Fibroblast of skin of right biceps (primary cell): ENCODE data around the gene SLC9A3.

ENCODE experiments used
- DNase-seq: peaks from one replicate; pipeline ENCODE4 v3.0.0-alpha.2; 2013

The SLC9A3 gene

DNA sequence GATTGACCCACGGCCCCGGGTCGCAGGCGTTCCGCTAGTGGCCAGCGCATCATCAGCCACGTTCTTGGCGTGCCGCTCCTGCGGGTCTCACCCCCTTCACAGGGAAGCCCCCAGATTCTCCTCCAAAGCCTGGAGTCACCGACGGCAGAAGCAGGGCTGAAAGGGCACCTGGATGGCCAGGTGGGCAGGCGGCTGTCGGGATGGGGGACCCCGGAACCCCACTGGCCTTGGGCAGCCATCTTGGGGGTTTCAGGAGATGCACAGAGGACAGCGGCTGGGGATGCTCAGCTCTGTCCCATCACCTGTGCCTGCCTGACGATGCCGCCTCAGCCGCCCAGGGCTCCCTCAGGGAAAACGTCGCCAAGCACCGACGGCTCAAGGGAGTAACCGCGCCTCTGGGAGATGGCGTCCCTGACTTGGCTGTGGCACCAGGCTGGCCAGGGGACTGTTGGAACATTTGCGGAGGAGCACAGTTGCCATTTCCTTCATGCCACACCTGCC, 14.1 kb upstream of the SLC9A3 start:
- no peak for DNase-seq

DNA sequence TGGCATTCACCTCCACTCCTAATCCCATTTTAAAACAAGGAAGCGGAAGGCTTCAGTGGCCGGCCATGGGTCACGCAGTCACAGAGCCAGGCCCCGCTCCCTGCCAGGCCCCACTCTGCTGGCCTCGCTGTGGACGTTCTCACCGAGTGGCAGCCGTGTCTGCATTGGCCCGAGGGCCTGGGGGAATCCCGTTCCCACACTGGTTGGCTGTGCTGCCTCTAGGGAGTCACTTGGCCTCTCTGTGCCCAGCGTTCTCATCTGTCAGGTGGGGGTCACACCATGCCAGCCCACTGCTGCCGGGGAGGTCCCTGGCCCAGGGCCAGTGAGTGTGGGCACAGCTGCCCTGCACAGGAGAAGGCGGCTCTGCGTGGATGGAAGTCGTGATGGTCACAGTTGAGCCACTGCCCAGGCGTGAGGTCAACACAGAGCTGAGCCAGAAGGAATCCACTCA, 13.4 kb upstream of the SLC9A3 start:
- no peak for DNase-seq

DNA sequence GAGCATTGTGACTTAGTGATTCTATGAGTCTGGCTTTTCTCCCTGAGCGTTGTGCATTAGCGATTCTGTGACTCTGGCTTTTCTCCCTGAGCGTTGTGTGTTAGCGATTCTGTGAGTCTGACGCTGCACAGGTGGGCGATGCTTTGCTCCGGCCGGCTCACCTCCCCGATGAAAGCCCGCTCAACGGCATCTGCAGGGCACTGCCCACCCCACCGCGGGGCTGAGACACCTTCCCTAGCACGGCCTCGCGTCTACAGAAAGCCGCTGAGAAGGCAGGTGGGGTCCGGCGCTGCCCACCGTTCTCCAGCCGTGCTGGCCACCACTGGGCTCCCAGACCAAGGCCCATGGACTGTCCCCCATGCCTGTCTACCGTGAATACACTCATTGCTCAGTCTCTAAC, 12.8 kb upstream of the SLC9A3 start:
- DNase-seq = no peak

DNA sequence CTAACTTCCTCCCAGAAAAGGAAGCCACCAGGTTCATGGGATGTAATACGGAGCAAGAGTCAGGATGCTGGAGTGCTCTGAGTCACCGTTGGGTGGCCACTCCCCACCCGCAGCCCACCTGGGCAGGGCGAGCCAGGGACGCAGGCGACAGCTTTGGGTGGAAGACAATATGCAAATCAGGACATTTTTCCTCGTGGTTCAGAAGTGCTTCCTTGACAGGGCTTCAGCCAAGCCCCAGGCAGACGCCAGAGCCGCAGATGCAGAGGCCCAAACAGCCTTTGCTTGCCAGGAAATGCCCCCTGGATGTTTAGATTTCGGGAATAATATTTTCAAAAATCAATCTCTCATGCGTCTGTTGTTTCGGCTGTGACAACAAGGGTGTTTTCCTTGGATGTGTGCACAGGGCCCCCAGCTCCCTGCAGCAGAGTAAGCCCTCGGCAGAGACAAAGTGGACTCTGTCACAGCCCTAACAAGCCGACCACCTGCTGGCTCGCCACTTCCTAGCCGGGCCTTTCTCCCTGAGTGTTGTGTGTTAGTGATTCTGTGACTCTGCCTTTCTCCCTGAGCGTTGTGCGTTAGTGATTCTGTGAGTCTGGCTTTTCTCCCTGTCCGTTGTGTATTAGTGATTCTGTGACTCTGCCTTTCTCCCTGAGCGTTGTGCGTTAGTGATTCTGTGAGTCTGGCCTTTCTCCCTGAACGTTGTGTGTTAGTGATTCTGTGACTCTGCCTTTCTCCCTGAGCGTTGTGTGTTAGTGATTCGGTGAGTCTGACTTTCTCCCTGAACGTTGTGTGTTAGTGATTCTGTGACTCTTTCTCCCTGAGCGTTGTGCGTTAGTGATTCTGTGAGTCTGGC, 11.8 kb upstream of the SLC9A3 start:
- no peak for DNase-seq

DNA sequence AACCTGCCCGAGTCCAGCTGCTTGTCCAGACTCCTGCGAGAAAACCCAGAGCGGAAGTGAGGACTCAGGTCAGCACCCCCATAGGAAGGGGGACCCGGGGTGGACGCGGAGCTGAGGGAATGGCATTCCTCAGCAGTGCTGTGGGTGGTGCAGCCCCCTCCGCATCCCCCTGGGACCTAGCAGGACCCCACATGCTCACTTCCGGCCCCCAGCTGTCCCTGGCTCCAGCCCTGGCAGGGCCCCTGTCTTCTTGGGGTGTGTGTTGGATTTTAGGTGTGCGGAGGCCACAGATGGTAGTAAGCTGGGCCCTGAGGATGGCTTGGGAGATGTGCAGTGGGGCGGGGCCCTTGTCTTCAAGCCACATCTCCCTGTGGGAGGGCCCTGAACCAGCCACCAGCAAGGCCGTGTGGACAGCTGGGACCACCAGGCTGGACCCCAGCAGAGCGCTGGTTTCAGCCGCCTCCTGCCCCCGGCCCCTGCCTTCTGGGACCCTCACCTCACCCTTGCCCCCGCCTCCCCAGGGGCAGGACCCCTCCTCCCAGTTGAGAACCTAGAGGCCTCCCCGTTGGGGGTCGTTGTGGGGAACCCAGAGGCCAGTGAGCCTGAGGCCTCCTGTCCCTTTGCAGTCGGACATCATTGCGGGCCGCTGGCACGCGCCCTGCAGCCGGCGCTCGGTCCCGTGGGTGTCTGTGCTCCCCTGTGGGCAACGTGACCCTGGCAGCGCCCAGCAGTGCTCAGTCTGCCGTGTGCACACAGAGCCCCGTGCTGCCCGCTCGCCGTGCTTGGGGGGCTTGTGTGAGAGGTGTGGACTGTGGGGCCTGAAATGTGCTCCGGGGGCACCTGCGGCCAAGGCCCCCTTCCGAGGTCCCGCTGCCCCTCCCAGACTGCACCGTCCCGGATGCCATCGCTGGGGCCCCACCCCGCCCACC, 10.8 kb upstream of the SLC9A3 start:
- DNase-seq = no peak

DNA sequence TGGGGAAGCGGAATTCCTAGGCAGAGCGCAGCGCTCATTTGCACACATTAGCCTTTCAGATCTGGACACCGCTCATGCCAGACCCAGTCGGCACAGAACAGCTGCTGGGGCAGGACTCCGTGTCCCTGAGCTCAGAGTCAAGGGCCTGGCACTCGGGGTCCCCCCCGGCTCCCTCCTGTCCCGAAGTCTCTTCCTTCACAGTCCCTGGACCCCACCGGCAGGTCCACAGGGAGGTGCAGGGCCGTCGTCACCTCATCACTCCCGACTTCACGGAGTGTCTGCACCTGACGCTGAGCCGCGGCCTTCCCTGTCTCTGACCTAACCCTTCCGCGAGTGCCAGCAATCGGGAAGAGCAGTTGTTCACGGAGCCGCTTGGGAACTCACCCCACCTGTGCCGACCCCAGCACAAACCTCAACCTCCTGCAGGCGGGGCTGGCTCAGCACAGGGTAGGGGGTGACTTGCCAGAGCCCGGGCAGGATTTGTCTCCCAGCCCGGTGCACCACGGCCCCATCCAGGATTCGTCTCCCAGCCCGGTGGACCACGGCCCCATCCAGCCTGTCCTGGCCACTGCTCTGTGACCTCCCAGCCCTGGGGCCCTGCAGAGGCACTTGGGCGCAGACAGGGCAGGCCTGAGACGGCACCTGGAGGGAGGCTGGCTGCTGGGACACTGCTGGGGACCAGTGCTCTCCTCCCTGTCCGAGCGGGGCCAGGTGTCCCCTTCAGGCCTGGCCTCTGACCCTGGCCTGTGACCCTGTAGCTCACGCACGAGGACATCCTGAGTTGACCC, 9.9 kb upstream of the SLC9A3 start:
- no peak for DNase-seq

DNA sequence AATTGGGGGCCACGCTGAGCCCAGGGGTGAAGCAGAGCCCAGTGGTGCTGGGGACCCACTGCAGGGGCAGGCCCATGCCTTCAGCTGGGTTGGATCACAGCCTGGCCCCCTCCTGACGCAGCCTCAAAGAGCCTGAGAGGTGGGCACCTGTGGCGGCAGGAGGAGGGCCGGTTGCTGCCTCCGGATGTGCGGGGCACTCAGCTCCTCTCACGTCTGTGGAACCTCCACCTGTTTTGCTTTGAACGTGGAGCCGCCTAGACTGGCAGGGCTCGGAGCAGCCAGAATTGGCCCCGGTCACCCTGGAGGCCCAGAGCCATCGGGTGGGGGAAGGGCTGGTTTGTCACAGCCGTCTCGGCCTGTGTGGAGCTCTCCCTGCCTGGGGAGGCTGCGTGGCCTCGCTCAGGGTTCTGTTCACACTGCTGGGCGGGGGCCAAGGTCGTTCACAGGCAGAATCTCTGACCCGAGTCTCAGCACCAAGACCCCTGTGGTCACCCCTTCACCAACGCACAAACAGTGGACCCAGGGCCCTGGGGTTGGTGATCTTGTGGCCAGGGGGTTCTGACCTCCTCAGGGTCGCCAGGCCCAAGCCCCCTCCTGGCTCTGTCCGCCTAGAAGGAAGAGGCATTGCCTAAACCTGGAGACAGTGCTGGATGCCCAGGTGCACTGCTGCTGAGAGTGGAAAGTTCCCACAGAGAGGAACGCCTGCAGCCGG, 9.2 kb upstream of the SLC9A3 start:
- no peak for DNase-seq

DNA sequence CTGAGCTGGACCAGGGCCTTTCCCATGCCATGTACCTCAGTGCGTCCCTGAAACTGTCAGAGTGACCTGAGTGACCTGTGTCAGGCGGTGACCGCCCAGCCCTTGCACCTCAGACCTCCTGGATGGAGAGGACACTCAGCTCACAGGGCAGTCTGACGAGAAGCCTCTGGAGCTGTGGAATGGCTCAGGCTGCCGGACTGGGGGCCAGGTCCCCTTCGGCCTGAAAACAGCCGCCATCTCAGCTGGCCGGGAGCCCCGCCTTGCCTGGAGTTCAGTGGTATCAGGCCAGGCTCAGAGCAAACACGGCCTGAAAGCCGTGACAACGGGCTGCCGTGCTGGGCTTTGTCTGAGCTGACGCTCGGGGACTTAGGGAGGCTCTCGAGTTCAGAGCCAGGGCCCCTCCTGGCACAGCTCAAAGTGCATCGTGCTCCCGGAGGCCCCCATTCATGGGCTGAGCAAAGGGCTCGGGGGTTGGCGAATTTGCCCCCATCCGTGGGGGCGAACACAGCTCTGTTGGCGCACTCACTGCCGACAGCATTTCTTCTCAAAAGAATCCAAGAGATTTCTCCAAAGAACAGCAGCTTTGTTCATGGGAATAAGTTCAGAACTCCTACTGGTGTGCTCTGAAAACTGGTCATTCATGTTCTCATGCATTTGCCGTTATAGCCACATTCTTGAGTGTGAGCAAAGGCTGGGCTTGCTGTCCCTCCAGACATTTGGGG, 8.4 kb upstream of the SLC9A3 start:
- no peak for DNase-seq

DNA sequence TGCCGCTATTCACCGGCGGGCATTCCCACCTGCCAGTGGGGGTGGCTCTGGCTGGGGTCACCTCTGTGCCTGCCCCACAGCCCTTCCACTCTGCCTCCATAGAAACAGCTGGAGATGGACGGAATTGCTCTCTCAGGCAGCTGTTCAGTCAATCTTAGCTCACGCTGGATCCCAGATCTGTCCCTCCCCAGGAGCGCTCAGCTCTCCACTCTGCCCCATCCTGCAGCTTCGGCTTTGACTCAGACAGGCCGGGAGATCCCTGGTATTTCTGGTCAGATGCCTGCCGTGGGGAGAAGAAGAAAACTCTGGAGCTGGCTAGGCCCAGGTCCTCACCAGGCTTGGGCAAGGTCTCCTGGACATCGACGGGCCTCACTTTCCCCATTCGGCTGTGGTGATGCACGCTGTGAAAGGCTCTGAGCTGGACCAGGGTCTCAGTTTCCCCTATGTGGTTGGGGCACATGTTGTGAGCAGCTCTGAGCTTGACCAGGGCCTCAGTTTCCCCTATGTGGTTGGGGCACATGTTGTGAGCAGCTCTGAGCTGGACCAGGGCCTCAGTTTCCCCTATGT, 7.6 kb upstream of the SLC9A3 start:
- DNase-seq = no peak

DNA sequence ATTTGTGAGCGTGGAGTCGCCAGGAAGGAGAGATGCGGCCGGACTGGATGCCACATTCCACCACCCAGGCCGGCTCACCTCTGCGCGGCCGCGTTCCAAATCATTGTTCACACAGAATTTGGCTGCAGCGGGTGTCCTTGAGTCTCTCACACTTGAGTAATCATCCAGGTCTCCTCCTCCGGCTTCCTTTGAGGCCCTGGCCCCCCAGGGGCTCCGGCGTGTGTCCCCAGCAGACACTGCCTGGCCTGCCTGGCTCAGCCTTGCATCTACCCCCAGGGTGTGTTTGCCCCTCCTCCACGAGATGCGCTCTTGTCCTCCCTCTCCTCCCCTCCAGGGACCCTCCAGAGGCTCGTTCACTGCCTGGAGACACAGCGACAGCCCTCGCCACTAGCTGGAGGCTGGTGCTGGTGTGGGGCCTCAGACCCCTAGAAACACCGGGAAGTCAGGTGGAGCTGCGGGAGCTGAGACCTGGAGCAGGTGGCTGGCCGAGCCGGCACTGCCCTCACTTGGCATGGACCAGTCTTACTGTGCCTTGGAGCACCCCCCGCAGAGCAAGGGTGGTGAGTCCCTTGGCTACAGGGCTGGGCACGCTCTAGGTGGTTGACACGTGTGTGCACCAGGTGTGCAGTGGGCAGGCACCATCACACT, 7.0 kb upstream of the SLC9A3 start:
- no peak for DNase-seq

DNA sequence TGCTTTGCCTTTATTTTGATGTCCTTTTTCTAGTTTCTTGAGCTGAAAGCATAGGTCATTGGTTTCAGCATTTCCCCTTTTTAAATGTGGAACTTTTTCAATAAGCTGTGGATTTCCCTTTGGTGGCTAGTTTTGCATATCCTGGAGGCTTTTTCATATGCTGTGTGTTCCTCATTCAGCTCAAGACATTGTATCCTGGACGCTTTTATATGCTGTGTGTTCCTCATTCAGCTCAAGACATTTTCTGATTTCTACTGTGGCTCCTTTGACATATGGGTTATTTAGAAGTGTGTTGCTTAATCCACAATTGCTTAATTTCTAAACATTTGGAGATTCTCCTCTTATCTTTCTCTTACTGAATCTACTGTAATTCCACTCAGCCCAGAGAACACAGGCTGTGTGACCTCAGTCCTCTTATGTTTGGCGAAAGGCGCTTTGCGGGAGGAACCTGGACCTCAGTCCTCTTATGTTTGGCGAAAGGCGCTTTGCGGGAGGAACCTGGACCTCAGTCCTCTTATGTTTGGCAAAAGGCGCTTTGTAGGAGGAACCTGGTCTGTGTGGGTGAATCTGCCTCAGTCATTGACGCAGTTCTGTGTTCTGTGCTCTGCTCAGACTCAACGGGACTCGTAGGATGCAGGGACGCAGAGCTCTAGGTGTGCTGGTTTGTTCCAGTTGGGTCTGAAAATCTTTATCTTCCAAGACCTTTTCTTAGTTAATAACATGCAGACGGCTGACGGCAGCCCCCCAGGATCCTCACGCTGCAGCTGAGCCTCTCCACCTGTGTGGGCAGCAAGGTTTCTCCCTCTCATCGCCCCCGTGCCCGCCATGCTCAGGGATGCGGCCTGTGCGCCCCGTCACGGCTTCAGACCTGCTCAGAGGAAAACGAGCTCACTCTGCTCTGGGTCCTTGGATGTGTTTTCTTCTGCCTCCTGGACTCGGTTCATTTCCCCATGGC, 6.0 kb upstream of the SLC9A3 start:
- DNase-seq = no peak

DNA sequence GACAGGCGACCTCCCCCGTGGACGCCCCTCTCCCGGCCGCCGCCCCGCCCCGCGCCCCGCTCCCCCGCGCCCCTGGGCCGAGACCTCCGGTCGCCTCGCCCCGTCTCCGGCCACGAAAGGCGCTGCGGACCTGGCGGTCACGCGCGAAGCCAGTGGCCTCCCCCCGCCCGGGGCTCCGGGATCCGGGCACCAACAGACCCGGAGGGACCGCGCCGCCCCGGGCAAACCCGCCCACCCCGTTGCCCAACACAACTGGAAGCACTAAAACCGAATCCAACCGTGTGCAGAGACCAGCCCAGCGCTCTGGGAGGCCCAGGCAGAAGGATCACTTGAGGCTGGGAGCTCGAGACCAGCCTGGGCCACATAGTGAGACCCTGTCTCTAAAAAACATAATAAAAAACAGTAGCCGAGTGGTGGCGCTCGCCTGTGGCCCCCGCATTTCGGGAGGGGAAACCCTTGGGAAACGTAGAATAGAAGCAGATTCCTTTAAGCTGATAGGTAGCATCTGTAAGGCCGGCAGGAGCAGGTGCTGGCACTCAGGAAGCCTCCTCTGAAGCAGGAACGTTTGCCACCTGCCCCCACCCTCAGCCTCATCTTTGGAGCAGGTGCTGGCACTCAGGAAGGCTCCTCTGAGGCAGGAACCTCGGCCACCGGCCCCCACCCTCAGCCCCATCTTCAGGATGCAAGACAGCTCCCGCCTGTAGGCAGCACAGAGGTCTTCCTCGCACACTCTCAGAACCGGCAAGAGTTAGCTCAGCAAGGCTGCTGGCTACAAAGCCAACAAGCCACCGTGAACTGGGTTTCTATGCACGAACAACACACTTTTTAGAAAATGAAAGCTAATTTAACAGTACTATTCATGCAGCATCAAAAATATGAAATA, 4.6 kb upstream of the SLC9A3 start:
- DNase-seq = no peak

DNA sequence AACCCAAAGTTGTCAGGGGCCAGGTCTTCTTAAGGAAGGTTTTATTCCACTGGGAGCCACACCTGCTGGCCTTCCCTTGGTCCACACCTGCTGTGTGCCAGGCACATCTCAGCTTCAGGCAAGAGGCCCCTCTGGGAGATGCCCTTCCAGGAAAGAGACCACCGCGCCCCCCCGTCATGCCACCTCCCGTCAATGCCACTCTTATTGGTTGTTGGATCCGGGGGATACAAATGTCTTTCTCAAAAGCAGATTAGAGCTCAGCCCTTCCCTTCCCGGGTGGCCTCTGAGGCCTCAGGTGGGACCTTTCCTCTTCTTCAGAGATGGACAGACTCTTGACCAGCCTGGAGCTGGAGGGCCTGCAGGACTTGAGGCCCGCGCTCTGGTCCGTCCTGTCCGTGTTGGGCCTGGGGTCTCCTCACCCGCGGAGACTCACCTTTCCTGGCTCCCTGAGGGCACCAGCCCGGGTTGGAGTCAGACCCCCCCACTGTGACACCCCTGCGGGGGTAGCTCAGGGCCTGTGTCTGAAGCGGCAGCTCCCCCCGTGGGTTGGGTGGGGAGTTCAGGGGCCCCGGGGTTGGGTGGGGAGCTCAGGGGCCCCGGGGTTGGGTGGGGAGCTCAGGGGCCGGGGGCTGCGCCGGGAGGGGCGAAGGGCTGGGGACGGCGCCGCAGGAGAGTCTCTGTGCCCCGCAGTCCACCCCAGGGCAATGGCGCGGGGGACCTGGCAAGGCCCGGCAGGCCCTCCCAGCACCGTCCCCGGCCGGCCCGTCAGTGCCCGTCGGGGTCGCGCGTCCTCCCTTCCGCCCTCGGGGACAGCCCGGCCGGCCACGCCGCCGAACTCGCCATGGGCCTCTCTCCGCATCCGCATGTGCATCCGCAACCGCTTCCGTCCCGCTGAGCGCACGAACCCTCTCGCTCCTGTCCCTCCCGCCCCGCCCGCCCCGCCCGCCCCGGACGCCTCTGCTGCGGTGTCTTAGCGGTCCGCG, 3.7 kb upstream of the SLC9A3 start:
- DNase-seq = no peak

DNA sequence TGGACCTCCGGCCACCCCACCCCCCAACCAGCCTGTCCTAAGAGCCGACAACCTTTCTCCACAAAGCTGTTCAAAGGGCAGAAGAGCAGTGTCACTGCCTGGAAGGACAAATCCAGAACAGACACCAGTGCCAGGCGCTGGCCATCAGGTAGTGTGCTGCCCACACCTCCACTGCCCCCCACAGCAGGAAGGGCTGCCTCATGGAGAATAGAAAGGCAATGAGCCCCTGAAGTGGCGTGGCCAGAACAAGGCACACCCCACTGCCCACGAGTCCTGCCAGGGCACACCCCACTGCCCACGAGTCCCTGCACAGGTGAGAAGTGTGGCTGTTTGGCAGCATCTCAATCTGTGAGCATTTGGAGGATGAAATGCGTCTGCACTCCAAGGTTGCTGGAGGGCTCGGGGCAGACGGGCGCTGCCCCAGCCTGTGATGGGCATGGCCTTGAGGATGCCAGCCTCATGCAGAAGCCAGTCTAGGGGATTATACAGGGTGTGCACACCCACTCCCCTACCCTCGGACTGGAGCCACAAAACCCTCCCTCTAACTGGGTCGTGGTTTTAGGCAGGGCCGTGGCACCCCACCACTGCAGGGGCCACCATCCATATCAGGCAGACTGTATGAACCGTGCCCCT, 2.3 kb upstream of the SLC9A3 start:
- DNase-seq = no peak

DNA sequence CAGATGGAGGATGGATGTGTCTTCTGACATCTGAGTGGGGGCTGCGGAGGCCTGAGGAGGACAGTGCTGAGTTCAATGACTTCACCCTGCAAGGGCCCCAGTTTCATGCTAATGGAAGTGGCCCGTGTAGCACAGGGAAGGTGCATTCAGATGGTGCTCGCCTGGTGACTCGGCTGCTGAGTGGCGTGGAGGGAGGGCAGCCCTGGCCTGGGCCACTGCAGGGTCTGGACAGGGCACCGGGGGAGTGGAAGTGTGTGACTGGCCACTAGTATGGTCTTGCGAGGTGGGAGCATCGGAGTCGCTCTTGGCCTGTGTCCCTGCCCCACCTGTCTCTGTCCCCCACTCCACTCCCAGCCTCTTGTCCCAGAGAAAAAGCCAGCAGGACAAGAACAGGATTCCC, 1.7 kb upstream of the SLC9A3 start:
- DNase-seq = no peak

DNA sequence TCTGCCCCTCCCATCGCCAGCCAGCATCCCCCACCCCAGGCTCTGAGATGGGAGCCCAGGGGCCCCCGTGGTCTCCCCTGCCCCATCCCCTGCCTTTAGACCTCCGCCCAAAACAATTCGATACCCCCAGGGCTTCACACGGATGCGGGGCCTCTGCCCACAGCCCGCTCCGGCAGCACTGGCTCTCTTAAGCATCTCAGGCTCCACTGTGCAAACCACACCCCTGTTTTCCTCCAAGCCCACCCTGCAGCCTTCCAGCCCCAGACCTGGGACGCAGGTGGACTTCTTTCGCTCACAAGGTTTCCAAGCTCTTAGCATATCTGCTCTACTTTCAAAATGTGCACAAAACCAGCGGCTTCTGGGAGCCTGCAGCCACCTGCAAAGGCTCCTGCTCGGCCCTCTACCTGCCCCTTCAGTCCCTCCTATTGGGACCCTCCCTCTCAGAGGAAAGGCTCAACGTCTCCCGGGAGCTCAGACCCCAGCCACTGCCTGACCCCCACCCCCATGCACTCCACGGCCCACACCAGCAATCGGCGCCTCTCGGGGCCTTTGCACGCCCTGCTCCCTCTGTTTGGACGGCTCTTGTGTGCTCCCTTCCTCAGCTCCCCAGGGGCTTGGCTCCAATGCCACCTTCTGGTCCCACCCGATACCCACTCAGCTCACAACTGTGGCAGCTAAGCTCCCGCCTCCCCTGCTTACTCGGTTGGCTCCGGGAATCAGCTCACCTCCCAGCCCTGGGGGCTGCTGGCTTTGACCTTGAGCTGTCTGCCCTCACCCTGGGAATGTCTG, 918 bp upstream of the SLC9A3 start:
- no peak for DNase-seq
